IMR-90 (cell line): Measurements from ENCODE around the gene RXYLT1. TPM values are rescaled to one million over a fixed set of nuclear protein-coding genes. Genes with fewer than 3 reads are reported as not detected.

Experiments used
- ATAC-seq: fragments of 200-7000 bp; cut with Tn5 transposase; 2 replicates; pipeline ENCODE4 v1.9.1; 2020; ENCODE audit warnings: low read depth, mild to moderate bottlenecking, moderate library complexity
- BruUV-seq: library from RNA; stranded (reverse); fragments of 400-500 nt; replicated peaks from 2 replicates; lab custom pipeline; 2021; lab: Mats Ljungman, UMichigan
- CTCF ChIA-PET: fragments of 300-600 bp; formaldehyde crosslinking; extraction: SDS; loops from one replicate; lab custom pipeline; 2021; ENCODE audit warnings: antibody characterized with exemption; lab: Yijun Ruan, JAX
- POLR2A ChIA-PET: fragments of 300-600 bp; sonication (Branson Sonifier 250); formaldehyde crosslinking; loops from one replicate; lab custom pipeline; 2022; ENCODE audit warnings: antibody characterized with exemption; ENCODE audit not compliant: unreplicated experiment; lab: Charles Lee
- DNase-seq: peaks from one replicate; pipeline ENCODE4 v3.0.0; 2013
- H2AFZ ChIP-seq: replicated peaks from 2 replicates; pipeline ENCODE3; 2013; ENCODE audit warnings: low read length, mild to moderate bottlenecking; ENCODE audit not compliant: poor library complexity
- H2AK5ac ChIP-seq: 2 replicates; pipeline ENCODE4 v1.6.1; 2013; ENCODE audit warnings: low read depth, low read length, inconsistent platforms
- H2AK9ac ChIP-seq: replicated peaks from 2 replicates; pipeline ENCODE3; 2013; ENCODE audit warnings: mild to moderate bottlenecking, low read depth, low read length, moderate library complexity; ENCODE audit not compliant: poor library complexity
- H2BK120ac ChIP-seq: 2 replicates; pipeline ENCODE4 v1.6.1; 2013; ENCODE audit warnings: low read depth, low read length, inconsistent platforms
- H2BK15ac ChIP-seq: 3 replicates; pipeline ENCODE4 v1.6.1; 2013; ENCODE audit warnings: low read depth, low read length, inconsistent platforms
- H2BK20ac ChIP-seq: 2 replicates; pipeline ENCODE4 v1.6.1; 2013; ENCODE audit warnings: low read depth, mild to moderate bottlenecking, inconsistent platforms, low read length, moderate library complexity
- H2BK5ac ChIP-seq: 2 replicates; pipeline ENCODE4 v1.6.1; 2013; ENCODE audit warnings: mild to moderate bottlenecking, low read depth, low read length, inconsistent platforms; ENCODE audit not compliant: poor library complexity, severe bottlenecking
- H3K14ac ChIP-seq: replicated peaks from 2 replicates; pipeline ENCODE4 v1.6.1; 2013; ENCODE audit warnings: low read depth, low read length, inconsistent platforms
- H3K18ac ChIP-seq: 2 replicates; pipeline ENCODE4 v1.6.1; 2013; ENCODE audit warnings: low read depth, low read length, control low read depth
- H3K23ac ChIP-seq: 2 replicates; pipeline ENCODE4 v1.6.1; 2013; ENCODE audit warnings: low read depth, low read length, inconsistent platforms
- H3K27ac ChIP-seq: 2 replicates; pipeline ENCODE4 v1.5.1; 2013; ENCODE audit warnings: mild to moderate bottlenecking, control low read depth, low read length; ENCODE audit not compliant: insufficient read depth
- H3K27me3 ChIP-seq: 2 replicates; pipeline ENCODE4 v1.6.1; 2013; ENCODE audit warnings: low read length; ENCODE audit not compliant: control insufficient read depth, insufficient read depth
- H3K36me3 ChIP-seq: 2 replicates; pipeline ENCODE4 v1.6.1; 2013; ENCODE audit warnings: low read length, mixed read lengths; ENCODE audit not compliant: control insufficient read depth, insufficient read depth
- H3K4ac ChIP-seq: 2 replicates; pipeline ENCODE4 v1.6.1; 2013; ENCODE audit warnings: low read depth, low read length, inconsistent platforms
- H3K4me1 ChIP-seq: 2 replicates; pipeline ENCODE4 v1.6.1; 2013; ENCODE audit warnings: low read length, mixed read lengths; ENCODE audit not compliant: control insufficient read depth, insufficient read depth
- H3K4me2 ChIP-seq: 2 replicates; pipeline ENCODE4 v1.6.1; 2013; ENCODE audit warnings: low read depth, mild to moderate bottlenecking, control low read depth, low read length, moderate library complexity
- H3K4me3 ChIP-seq: 2 replicates; pipeline ENCODE4 v1.5.1; 2013; ENCODE audit warnings: low read depth, mild to moderate bottlenecking, control low read depth, low read length, moderate library complexity; ENCODE audit not compliant: insufficient read depth
- H3K56ac ChIP-seq: 2 replicates; pipeline ENCODE4 v1.6.1; 2013; ENCODE audit warnings: low read length, inconsistent platforms; ENCODE audit not compliant: insufficient read depth; ENCODE audit errors: extremely low read depth
- H3K79me1 ChIP-seq, 2 experiments: 2 replicates each; pipeline ENCODE4 v1.6.1; 2013; ENCODE audit warnings: low read length in 2 of 2, inconsistent platforms in 1 of 2, low read depth in 1 of 2
- H3K9ac ChIP-seq: 2 replicates; pipeline ENCODE4 v1.6.1; 2013; ENCODE audit warnings: low read depth, low read length, control low read depth
- H3K9me1 ChIP-seq: 2 replicates; pipeline ENCODE4 v1.6.1; 2013; ENCODE audit warnings: low read length, inconsistent platforms; ENCODE audit not compliant: insufficient read depth
- H3K9me3 ChIP-seq: 2 replicates; pipeline ENCODE4 v1.6.1; 2013; ENCODE audit warnings: low read length; ENCODE audit not compliant: control insufficient read depth, insufficient read depth
- H4K20me1 ChIP-seq: 2 replicates; pipeline ENCODE4 v1.6.1; 2013; ENCODE audit warnings: low read length, inconsistent platforms; ENCODE audit not compliant: insufficient read depth
- H4K5ac ChIP-seq: 2 replicates; pipeline ENCODE4 v1.6.1; 2013; ENCODE audit warnings: mild to moderate bottlenecking, low read depth, low read length, control low read depth
- H4K8ac ChIP-seq, 2 experiments: 2 replicates each; pipeline ENCODE4 v1.6.1; 2013; ENCODE audit warnings: low read depth in 2 of 2, low read length in 2 of 2, control low read depth in 1 of 2, inconsistent platforms in 1 of 2
- H4K91ac ChIP-seq: 2 replicates; pipeline ENCODE4 v1.6.1; 2013; ENCODE audit warnings: low read depth, low read length, inconsistent platforms; ENCODE audit not compliant: insufficient read depth
- BHLHE40 ChIP-seq: fragments of 150-350 bp; IDR thresholded peaks from 2 replicates; pipeline ENCODE4 v1.6.1; 2016; ENCODE audit warnings: mild to moderate bottlenecking, low read depth, low read length
- CEBPB ChIP-seq: IDR thresholded peaks from 2 replicates; pipeline ENCODE4 v1.6.1; 2012; ENCODE audit warnings: low read depth, low read length, improper control_type of control experiment
- CHD1 ChIP-seq: IDR thresholded peaks from 2 replicates; pipeline ENCODE4 v1.6.1; 2012; ENCODE audit warnings: low read depth, low read length, improper control_type of control experiment
- CTCF ChIP-seq: conservative IDR thresholded peaks from 2 replicates; pipeline ENCODE4 v1.5.1; 2012; ENCODE audit warnings: mild to moderate bottlenecking, low read depth, low read length, improper control_type of control experiment
- ELK1 ChIP-seq: fragments of 150-350 bp; IDR thresholded peaks from 2 replicates; pipeline ENCODE4 v1.6.1; 2016; ENCODE audit warnings: low read depth, mild to moderate bottlenecking, low read length, moderate library complexity, borderline replicate concordance
- FOS ChIP-seq: fragments of 150-350 bp; IDR thresholded peaks from 2 replicates; pipeline ENCODE4 v1.6.1; 2016; ENCODE audit warnings: low read depth, low read length
- MAFK ChIP-seq: IDR thresholded peaks from 2 replicates; pipeline ENCODE4 v1.6.1; 2012; ENCODE audit warnings: low read depth, low read length, improper control_type of control experiment
- MAZ ChIP-seq: IDR thresholded peaks from 2 replicates; pipeline ENCODE4 v1.6.1; 2012; ENCODE audit warnings: low read depth, mild to moderate bottlenecking, low read length, improper control_type of control experiment, moderate library complexity, borderline replicate concordance
- MXI1 ChIP-seq: IDR thresholded peaks from 2 replicates; pipeline ENCODE4 v1.6.1; 2012; ENCODE audit warnings: low read depth, mild to moderate bottlenecking, low read length, moderate library complexity, borderline replicate concordance
- NFE2L2 ChIP-seq: fragments of 150-350 bp; IDR thresholded peaks from 2 replicates; pipeline ENCODE4 v1.6.1; 2016; ENCODE audit warnings: low read depth, mild to moderate bottlenecking, low read length
- POLR2A ChIP-seq: IDR thresholded peaks from 2 replicates; pipeline ENCODE4 v1.6.1; 2012; ENCODE audit warnings: mild to moderate bottlenecking, low read depth, low read length
- RAD21 ChIP-seq: IDR thresholded peaks from 2 replicates; pipeline ENCODE4 v1.6.1; 2012; ENCODE audit warnings: low read length, improper control_type of control experiment
- RCOR1 ChIP-seq: IDR thresholded peaks from 2 replicates; pipeline ENCODE4 v1.6.1; 2012; ENCODE audit warnings: mild to moderate bottlenecking, low read length, improper control_type of control experiment; ENCODE audit not compliant: insufficient replicate concordance
- RFX5 ChIP-seq: IDR thresholded peaks from 2 replicates; pipeline ENCODE4 v1.8.0; 2012; ENCODE audit warnings: low read depth, mild to moderate bottlenecking, low read length, moderate library complexity
- SMC3 ChIP-seq: fragments of 150-350 bp; IDR thresholded peaks from 2 replicates; pipeline ENCODE4 v1.6.1; 2016; ENCODE audit warnings: low read depth, mild to moderate bottlenecking, antibody characterized with exemption, low read length, moderate library complexity
- USF2 ChIP-seq: fragments of 150-350 bp; IDR thresholded peaks from 2 replicates; pipeline ENCODE4 v1.6.1; 2017; ENCODE audit warnings: mild to moderate bottlenecking, antibody characterized with exemption, low read length, low read depth
- WGBS, 2 experiments: methylation state at CpG; one replicate each; pipeline versions ENCODE4 v1.1.5 to v1.1.7; 2013; ENCODE audit warnings: missing lambda C conversion rate in 2 of 2; ENCODE audit not compliant: insufficient read length in 1 of 2; ENCODE audit errors: extremely low coverage in 2 of 2; 5-methylcytosine and 5-hydroxymethylcytosine counted together
- dilution Hi-C: fragments of 300-500 bp; cut with HindIII; formaldehyde crosslinking; loops from one replicate; pipeline ENCODE4 v1.14.3; 2018; ENCODE audit warnings: low sequenced_read_pairs; ENCODE audit not compliant: unreplicated experiment
- in situ Hi-C: fragments of 300-500 bp; cut with MboI; formaldehyde crosslinking; loops from 3 replicates; pipeline ENCODE4 v1.14.3; 2019; ENCODE audit warnings: low sequenced_read_pairs, inconsistent platforms, mixed read lengths
- intact Hi-C: fragments of 100-400 bp; cut with micrococcal nuclease; formaldehyde crosslinking; loops from 2 replicates; pipeline ENCODE4 v1.10.0; 2022
- polyA plus RNA-seq, 3 experiments: library from polyadenylated mRNA; depleted of rRNA; stranded (reverse); fragments of >200 nt; gene quantifications; 2 replicates each; pipeline ENCODE4 v1.2.3, GENCODE V29; 2012; ENCODE audit warnings: low replicate concordance in 1 of 3
- total RNA-seq: library from RNA; depleted of rRNA; stranded (reverse); fragments of >200 nt; gene quantifications from 2 replicates; pipeline ENCODE4 v1.2.3, GENCODE V29; 2012

Gene RXYLT1
- total and polyA plus RNA-seq, 2 of the 4 experiments (the other 2 are of a cell fraction), result 9.0 to 9.5 TPM

- no peak overlapping the region for H3K9ac ChIP-seq
- ATAC-seq, result peak; percentile 48
- no peaks in the 10 kb centered on the region for H3K9me3 ChIP-seq
- no peaks in the 10 kb centered on the region for H3K79me1 ChIP-seq
- H2BK20ac ChIP-seq, result no peak overlapping the region
- TF ChIP-seq POLR2A, result no peak
- no peak for TF ChIP-seq RCOR1
- TF ChIP-seq NFE2L2, result no peak
- peak; percentile 63 for TF ChIP-seq RAD21
- no peak for TF ChIP-seq USF2
- TF ChIP-seq CTCF, result peak; percentile 63
- no peak for TF ChIP-seq MAZ
- TF ChIP-seq CEBPB, result no peak
- no peak for TF ChIP-seq MXI1
- TF ChIP-seq ELK1, result no peak
- TF ChIP-seq CHD1, result no peak
- no peak for TF ChIP-seq FOS
- no peak for TF ChIP-seq MAFK
- no peak for TF ChIP-seq RFX5
- TF ChIP-seq BHLHE40, result no peak
- peak; percentile 62 for TF ChIP-seq SMC3
- H2AFZ ChIP-seq, result no peak overlapping the region
- no peak overlapping the region for H2BK15ac ChIP-seq
- peak; percentile 25 for DNase-seq
- H3K9me1 ChIP-seq, result no peaks in the 10 kb centered on the region
- no peak overlapping the region for H2AK9ac ChIP-seq
- no peak overlapping the region for H3K27ac ChIP-seq
- H3K4me3 ChIP-seq, result no peak overlapping the region
- H3K18ac ChIP-seq, result no peak overlapping the region
- no peak overlapping the region for H3K4me2 ChIP-seq
- H2BK5ac ChIP-seq, result no peak overlapping the region
- H2AK5ac ChIP-seq, result no peak overlapping the region
- H3K56ac ChIP-seq, result no peak overlapping the region
- intact Hi-C loops (loop anchor here (1.0 to 2.0 kb wide), 3 partner anchors 133 to 699 kb away; partner anchors contain the start of gene DPY19L2), dilution Hi-C loops (no loop called here), in situ Hi-C loops (loop anchor here (5.0 kb wide), 1 partner anchor 385 kb away; no protein-coding TSS in a partner anchor)
- no CpG with 5 or more reads among the region's 6 CpGs for WGBS, 2 experiments
- ChIA-PET POLR2A (no interaction called here), CTCF (interaction anchor here (0.6 to 1.6 kb wide), 5 partner anchors 8 to 382 kb away, joined by 3 to 5 read pairs (median 3); no protein-coding TSS in a partner anchor)
- H3K4ac ChIP-seq, result no peak overlapping the region
- H4K91ac ChIP-seq, result no peak overlapping the region
- H3K36me3 ChIP-seq, result peaks cover 1% of the 10 kb centered on the region; the same call in 1 of the 2 replicates
- no peaks in the 10 kb centered on the region for H4K20me1 ChIP-seq
- H4K5ac ChIP-seq, result no peak overlapping the region
- H3K14ac ChIP-seq, result no peak overlapping the region
- no TSS peak for BruUV-seq
- H3K23ac ChIP-seq, result no peak overlapping the region
- H2BK120ac ChIP-seq, result no peak overlapping the region
- no peak overlapping the region for H4K8ac ChIP-seq
- H3K27me3 ChIP-seq, result no peaks in the 10 kb centered on the region
- no peaks in the 10 kb centered on the region; the same call in 1 of the 2 replicates for H3K4me1 ChIP-seq
Measured at GRCh38 chr12:63802012-63802608, 22.4 kb downstream of the RXYLT1 start.
